ENCODE results near the gene DNAJC7.
A peak's percentile ranks its signal among the peaks of the same experiment; 100 is the strongest.

DNAJC7 gene

DNA sequence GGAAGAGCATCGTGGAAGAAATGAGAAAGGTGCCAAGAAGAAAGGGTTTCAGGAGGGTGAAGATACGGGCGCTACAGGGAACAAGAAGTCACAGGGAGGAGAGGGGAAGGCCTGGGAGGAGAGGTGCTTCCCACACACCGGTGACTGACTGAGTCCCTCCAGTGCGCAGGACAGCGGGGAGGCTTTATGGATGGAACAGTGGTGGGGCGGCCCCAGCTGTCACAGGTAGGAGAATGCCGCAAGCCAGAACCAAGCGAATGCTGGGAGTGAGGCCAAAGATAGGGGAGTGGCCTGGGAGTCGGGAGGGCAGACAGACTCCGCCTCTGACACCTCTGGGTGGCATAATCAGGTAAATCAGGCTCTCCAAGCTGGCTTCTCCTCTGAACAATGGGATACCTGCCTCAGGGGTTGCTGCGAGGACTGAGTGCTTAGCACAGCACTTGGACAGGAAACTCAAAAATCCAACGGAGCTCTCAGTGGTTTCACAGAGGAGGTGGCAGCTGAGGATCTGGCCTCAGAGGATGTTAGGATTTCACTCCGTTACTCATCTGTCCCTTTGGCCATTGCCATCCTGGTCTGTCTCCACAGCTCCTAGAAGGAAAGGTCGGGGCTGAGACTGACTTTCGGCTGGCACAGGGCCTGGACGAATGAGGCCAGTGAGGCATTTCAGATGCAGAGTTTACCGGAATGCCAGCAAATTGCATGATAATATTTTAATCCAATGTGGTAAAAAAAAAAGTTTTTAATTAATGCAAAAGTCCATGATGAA, 51.4 kb downstream of the DNAJC7 start:
- Histone ChIP-seq H3K27me3 (ENCODE audit: insufficient read depth, poor library complexity, severe bottlenecking) (no peaks in the 10 kb centered on the region), H3K4me3 (replicated peaks; ENCODE audit: insufficient read depth, low read length) (peak overlapping the region; percentile 76), H3K27ac (replicated peaks) (peak overlapping the region; percentile 51)
- DNase-seq (ENCODE audit: low read depth in 1 of 2, low spot score in 1 of 2) = peak in 1 of 2 experiments; percentile 33
- TF ChIP-seq SPI1 (IDR thresholded peaks at IDR 0.05; ENCODE audit: borderline replicate concordance, low read depth) (no peak), POLR2AphosphoS5 (IDR thresholded peaks at IDR 0.05; ENCODE audit: low read depth) (no peak), GABPA (IDR thresholded peaks at IDR 0.05; ENCODE audit: low read depth) (no peak), CTCF (IDR thresholded peaks at IDR 0.05; ENCODE audit: insufficient read depth, low read length) (no peak)
- TF ChIP-seq, protein P1, sequence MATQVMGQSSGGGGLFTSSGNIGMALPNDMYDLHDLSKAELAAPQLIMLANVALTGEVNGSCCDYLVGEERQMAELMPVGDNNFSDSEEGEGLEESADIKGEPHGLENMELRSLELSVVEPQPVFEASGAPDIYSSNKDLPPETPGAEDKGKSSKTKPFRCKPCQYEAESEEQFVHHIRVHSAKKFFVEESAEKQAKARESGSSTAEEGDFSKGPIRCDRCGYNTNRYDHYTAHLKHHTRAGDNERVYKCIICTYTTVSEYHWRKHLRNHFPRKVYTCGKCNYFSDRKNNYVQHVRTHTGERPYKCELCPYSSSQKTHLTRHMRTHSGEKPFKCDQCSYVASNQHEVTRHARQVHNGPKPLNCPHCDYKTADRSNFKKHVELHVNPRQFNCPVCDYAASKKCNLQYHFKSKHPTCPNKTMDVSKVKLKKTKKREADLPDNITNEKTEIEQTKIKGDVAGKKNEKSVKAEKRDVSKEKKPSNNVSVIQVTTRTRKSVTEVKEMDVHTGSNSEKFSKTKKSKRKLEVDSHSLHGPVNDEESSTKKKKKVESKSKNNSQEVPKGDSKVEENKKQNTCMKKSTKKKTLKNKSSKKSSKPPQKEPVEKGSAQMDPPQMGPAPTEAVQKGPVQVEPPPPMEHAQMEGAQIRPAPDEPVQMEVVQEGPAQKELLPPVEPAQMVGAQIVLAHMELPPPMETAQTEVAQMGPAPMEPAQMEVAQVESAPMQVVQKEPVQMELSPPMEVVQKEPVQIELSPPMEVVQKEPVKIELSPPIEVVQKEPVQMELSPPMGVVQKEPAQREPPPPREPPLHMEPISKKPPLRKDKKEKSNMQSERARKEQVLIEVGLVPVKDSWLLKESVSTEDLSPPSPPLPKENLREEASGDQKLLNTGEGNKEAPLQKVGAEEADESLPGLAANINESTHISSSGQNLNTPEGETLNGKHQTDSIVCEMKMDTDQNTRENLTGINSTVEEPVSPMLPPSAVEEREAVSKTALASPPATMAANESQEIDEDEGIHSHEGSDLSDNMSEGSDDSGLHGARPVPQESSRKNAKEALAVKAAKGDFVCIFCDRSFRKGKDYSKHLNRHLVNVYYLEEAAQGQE (IDR thresholded peaks at IDR 0.05; ENCODE audit: insufficient replicate concordance, low read depth) = no peak

DNA sequence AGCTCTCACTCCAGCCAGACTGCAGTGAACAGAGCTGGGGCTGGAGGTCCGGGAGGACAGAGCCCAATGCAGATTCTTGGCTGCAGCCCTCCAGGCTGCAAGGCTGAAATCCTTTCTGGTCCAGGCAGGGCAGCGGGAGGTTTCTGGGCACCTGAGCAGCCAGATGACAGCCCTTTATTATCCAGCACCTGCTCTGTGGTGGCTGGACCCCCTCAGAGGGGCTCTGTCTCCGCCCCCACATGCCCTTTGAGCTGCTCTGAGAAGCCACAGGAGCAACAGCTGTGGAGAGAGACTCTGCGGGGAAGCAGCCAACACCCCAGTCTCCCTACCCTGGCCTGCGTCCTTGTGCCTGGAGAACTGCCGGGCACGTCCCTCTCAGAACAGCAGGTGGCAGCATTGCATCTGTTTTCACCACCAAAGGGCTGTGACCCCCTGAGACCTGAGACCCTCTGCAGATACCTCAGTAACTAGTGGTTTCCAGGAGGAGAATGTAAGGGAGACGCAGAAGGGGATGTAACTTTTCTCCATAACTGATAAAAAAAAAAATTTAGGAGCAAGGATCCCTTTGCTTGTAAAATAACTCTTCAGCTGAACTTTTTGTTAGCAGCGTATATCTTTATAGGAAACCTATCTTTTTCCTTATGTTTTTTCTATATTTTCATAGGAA, 54.3 kb downstream of the DNAJC7 start:
- peak; percentile 94 for TF ChIP-seq CTCF (IDR thresholded peaks at IDR 0.05; ENCODE audit: insufficient read depth, low read length)
- TF ChIP-seq, protein P1 (IDR thresholded peaks at IDR 0.05; ENCODE audit: insufficient replicate concordance, low read depth) = no peak
- DNase-seq (ENCODE audit: low read depth in 1 of 2, low spot score in 1 of 2) = peak; percentile 39 to 64
- Histone ChIP-seq H3K27ac (replicated peaks) (no peak overlapping the region), H3K4me3 (replicated peaks; ENCODE audit: insufficient read depth, low read length) (no peak overlapping the region), H3K27me3 (ENCODE audit: insufficient read depth, poor library complexity, severe bottlenecking) (no peaks in the 10 kb centered on the region)

- DNase-seq (ENCODE audit: low read depth in 1 of 2, low spot score in 1 of 2) = no peak
- TF ChIP-seq, protein P1 (IDR thresholded peaks at IDR 0.05; ENCODE audit: insufficient replicate concordance, low read depth) = no peak
- no peak for TF ChIP-seq GABPA (IDR thresholded peaks at IDR 0.05; ENCODE audit: low read depth)
- no peak for TF ChIP-seq SPI1 (IDR thresholded peaks at IDR 0.05; ENCODE audit: borderline replicate concordance, low read depth)
- no peak for TF ChIP-seq POLR2AphosphoS5 (IDR thresholded peaks at IDR 0.05; ENCODE audit: low read depth)
- no peak for TF ChIP-seq CTCF (IDR thresholded peaks at IDR 0.05; ENCODE audit: insufficient read depth, low read length)
- Histone ChIP-seq H3K27me3 (ENCODE audit: insufficient read depth, poor library complexity, severe bottlenecking) (no peaks in the 10 kb centered on the region), H3K27ac (replicated peaks) (no peak overlapping the region), H3K4me3 (replicated peaks; ENCODE audit: insufficient read depth, low read length) (no peak overlapping the region)
Observed at GRCh38 chr17:41962111-41962510, 55.1 kb downstream of the DNAJC7 start.

Measured in HL-60 (cell line).